Measurements from ENCODE around the gene GPR146.

GPR146 gene

DNA sequence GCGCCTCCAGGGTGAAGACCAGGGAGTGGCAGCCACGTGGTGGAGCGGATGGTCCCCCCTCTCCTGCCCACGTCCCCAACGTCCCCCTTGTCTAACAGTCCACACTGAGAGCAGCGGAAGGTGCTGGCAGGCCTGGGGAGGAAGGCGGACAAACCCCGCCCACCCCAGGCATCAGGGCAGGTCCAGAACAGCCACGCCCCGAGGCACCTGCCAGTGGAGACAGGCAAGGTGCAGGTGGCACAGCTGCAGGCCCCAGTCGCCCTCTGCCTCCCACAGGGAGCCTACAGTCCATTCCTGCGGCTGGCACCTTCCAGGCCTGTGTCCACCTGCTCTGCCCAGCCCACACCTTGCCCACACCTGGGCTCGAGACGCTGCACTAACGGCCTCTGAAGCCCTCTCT lies 36.4 kb upstream of the GPR146 start:
- no peaks in the 10 kb centered on the region for H3K4me1 ChIP-seq
- TF ChIP-seq, protein P1, sequence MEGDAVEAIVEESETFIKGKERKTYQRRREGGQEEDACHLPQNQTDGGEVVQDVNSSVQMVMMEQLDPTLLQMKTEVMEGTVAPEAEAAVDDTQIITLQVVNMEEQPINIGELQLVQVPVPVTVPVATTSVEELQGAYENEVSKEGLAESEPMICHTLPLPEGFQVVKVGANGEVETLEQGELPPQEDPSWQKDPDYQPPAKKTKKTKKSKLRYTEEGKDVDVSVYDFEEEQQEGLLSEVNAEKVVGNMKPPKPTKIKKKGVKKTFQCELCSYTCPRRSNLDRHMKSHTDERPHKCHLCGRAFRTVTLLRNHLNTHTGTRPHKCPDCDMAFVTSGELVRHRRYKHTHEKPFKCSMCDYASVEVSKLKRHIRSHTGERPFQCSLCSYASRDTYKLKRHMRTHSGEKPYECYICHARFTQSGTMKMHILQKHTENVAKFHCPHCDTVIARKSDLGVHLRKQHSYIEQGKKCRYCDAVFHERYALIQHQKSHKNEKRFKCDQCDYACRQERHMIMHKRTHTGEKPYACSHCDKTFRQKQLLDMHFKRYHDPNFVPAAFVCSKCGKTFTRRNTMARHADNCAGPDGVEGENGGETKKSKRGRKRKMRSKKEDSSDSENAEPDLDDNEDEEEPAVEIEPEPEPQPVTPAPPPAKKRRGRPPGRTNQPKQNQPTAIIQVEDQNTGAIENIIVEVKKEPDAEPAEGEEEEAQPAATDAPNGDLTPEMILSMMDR (IDR thresholded peaks at IDR 0.05; ENCODE audit: low read depth, low read length) = no peak
- H3K4me3 ChIP-seq (ENCODE audit: low read depth, low read length) = no peak overlapping the region
- peaks cover 21% of the 10 kb centered on the region for H3K36me3 ChIP-seq
- no peak for DNase-seq
- H3K27me3 ChIP-seq = no peaks in the 10 kb centered on the region
- H3K9me3 ChIP-seq = no peaks in the 10 kb centered on the region

DNA sequence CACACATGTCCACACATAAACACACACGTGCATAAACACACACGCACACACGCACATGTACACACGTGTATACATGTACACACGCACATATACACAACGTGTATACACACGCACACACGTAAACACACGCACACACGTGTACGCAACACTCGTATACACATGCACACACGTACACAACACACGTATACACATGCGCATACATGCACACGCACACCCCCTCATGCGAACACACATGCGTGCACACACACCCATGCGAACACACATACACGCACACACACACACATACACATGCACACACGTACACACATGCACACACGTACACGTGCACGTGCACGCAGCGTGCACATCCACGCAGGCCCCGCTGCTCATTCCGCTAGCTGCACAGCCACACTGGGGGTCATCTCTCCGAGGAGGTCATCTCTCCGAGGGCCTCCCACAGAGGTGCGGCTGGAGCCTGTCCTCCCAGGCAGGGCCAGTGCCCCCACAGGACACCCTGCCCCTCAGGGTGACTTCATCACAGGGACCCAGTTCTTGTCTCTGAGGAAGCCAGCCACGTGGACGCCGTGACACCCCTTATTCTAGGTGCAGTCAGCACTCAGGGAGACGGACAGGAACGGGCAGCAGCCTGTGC lies 35.5 kb upstream of the GPR146 start:
- Histone ChIP-seq H3K4me3 (ENCODE audit: low read depth, low read length) (no peak overlapping the region), H3K36me3 (peaks cover 21% of the 10 kb centered on the region), H3K4me1 (no peaks in the 10 kb centered on the region), H3K9me3 (no peaks in the 10 kb centered on the region), H3K27me3 (no peaks in the 10 kb centered on the region)
- TF ChIP-seq, protein P1 (IDR thresholded peaks at IDR 0.05; ENCODE audit: low read depth, low read length) = no peak
- DNase-seq = no peak

- no peaks in the 10 kb centered on the region for H3K9me3 ChIP-seq
- no peak overlapping the region for H3K4me3 ChIP-seq (ENCODE audit: low read depth, low read length)
- no peaks in the 10 kb centered on the region for H3K27me3 ChIP-seq
- peaks cover 21% of the 10 kb centered on the region for H3K36me3 ChIP-seq
- TF ChIP-seq, protein P1 (IDR thresholded peaks at IDR 0.05; ENCODE audit: low read depth, low read length) = no peak
- H3K4me1 ChIP-seq = no peaks in the 10 kb centered on the region
- DNase-seq = no peak
Observed at GRCh38 chr7:1009747-1010146, 34.6 kb upstream of the GPR146 start.

GRCh38 chr7:1010226-1010625 lies 34.1 kb upstream of the GPR146 start:
- Histone ChIP-seq H3K27me3 (no peaks in the 10 kb centered on the region), H3K4me3 (ENCODE audit: low read depth, low read length) (no peak overlapping the region), H3K36me3 (peaks cover 21% of the 10 kb centered on the region), H3K9me3 (no peaks in the 10 kb centered on the region), H3K4me1 (no peaks in the 10 kb centered on the region)
- TF ChIP-seq, protein P1 (IDR thresholded peaks at IDR 0.05; ENCODE audit: low read depth, low read length) = no peak
- DNase-seq = no peak

DNA sequence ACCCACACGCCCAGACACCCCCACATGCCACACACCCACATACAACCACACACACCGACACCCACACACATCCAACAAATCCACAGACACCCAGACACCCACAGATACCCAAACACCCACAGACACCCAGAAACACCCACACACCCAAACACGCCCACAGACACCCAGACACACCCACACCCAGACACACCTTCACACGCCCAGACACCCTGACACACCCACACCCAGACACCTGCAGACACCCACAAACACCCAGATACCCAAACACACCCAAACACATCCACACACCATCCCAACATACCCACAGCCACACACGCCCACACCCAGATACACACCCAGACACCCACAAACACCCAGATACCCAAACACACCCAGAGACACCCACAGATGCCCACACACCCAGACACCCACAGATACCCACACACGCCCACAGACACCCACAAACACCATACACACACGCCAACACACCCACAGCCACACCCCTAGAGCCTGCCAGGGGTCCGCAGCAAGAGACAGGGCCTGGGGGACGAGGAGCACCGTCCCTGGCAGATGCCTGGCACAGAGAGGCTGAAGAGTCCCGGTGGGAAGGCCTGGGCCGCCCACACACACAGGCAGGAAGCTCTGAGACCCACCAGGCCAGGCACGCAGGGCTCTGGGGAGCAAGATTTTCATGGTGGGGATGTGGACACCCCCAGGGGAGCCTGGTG lies 32.9 kb upstream of the GPR146 start:
- TF ChIP-seq, protein P1 (IDR thresholded peaks at IDR 0.05; ENCODE audit: low read depth, low read length) = no peak
- H3K4me1 ChIP-seq = no peaks in the 10 kb centered on the region
- no peaks in the 10 kb centered on the region for H3K9me3 ChIP-seq
- no peak for DNase-seq
- H3K27me3 ChIP-seq = no peaks in the 10 kb centered on the region
- H3K4me3 ChIP-seq (ENCODE audit: low read depth, low read length) = no peak overlapping the region
- peaks cover 21% of the 10 kb centered on the region for H3K36me3 ChIP-seq

All from BE2C (cell line).